Measurements from ENCODE around the gene CFL2.
"Not testable (repeated sequence)": the region's sequence is repeated elsewhere in the genome, so short reads cannot be mapped to it uniquely, and the experiment has no call there.

The CFL2 gene

DNA sequence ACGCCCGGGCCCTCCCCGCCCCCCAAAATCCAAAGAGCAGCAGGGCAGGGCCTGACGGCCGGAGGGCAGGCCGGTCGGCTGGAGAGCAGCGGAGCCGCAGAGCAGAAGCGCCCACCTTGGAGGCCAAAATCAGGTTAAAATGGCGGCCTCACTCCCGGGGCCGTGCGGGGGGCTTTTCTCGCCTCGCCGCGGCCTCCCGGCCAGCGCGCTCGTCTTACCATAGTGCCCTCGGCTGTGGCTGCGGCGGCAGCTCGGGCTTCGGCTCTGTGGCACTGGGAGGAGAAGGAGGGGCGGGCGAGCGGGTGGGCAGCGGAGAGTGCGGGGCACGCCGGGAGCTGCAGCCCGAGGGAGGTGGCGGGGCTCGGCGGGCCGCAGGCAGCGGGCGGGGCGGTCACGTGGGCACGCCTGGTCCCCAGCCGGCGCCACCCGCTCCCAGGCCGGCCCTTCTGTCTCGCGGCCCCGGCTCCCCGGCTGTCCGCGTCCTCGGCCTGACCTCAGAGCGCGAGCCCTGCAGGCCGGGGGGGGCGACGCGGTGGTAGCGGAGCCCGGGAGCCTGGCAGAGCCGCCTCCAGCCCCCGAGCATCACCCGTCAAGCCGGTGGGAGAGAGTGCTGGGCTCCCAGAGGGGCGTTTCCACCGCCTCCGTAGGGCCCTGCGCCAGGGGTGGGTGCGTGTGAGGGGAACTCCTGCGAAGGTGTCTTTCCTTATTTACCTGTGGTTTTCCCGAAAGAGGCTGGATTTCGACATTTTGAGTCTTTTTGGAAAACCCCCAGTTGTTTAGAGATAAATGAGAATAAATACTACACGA is at the start of gene CFL2:
TSS of gene CFL2 (minus strand) at position 274 of the 807 bp plus-strand sequence. CDS start at position 221, 53 bp downstream.
- peak; percentile 84 for DNase-seq

DNA sequence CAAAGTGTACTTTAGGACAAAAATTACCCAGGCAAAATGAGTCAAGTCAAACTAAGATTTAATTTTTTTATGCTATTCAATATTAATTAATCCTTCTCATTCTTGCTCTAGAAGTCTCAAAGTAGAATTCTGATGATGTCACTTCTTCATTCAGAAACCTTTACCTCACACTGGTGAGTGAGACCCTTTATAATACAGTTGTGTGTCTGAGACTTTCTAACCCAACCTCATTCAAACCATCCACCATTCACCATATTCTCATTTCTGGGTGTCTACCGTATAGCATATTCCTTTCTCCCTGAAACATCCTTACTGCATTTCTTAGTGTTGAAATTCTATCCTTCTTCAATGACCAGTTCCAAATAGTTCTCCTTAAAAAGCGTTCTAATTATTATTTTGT is 40.8 kb upstream of the CFL2 start:
- DNase-seq, result no peak

DNA sequence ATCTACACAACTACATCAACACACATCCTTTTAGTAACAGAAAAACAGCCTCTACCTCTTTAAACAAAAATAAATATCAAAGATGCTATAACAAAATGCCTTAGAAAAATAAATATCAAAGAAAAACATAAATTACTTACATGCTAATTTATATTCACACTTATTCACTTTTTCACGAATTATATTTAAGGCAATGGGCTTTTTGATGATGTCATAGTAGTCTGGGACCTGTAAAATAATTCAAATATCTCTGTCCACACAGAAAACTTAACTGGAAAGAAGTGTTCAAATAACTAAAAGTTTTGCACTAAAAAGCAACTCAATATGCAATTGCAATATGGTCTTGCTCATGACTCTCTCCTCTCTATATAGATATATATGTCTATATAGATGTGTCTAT is 40.3 kb upstream of the CFL2 start:
- DNase-seq, result no peak

DNA sequence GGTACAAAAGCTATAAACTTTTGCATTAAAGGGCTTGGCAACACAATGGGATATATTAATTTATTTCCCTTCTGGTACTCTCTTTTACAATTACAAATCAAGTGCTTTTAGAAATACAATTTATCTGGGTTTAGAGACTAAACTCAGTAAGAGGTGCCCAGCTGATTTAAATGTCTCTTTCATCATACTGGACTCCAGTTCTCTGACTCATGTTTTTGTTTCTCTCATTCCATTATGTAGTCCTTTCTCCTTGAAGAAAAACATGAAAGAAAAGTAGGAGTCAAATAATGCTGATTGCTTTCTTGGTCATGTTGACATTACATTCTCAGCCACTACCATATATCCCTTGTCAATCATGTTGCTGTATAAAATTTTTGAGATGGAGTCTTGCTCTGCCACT is 36.3 kb upstream of the CFL2 start:
- no peak for DNase-seq

DNA sequence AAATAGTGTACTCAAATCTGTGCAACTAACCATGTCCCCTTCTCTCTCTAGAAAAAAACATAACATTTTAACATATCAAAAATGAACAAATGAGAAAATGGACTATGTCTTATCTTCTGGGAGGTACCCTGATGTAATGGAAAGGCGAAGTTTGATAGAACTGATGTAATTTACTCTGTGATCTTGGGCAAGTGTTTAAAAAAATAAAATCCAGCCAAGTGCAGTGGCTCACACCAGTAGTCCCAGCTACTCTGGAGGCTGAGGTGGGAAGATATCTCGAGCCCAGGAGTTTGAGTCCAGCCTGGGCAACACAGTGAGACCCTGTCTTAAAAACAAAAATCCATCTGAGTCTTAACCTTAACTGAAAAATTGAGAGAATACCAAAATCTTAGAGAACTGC is 35.8 kb upstream of the CFL2 start:
- no peak for DNase-seq

DNA sequence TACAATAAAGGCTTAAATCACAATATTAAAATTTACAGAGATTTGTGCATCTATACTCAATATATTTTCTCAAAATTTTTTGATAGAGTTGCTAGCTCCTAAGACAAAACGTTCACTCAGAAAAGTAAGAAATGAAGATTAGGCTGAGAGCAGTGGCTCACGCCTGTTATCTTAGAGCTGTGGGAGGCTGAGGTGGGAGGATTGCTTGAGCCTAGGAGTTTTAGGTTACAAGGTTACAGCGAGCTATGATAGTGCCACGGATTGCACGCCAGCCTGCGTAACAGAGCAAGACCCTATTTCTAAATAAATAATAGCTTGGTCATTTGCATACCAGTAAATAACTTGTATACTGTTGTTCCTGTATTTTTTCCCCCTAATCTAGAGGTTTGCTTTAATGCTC is 35.0 kb upstream of the CFL2 start:
- DNase-seq, result no peak

DNA sequence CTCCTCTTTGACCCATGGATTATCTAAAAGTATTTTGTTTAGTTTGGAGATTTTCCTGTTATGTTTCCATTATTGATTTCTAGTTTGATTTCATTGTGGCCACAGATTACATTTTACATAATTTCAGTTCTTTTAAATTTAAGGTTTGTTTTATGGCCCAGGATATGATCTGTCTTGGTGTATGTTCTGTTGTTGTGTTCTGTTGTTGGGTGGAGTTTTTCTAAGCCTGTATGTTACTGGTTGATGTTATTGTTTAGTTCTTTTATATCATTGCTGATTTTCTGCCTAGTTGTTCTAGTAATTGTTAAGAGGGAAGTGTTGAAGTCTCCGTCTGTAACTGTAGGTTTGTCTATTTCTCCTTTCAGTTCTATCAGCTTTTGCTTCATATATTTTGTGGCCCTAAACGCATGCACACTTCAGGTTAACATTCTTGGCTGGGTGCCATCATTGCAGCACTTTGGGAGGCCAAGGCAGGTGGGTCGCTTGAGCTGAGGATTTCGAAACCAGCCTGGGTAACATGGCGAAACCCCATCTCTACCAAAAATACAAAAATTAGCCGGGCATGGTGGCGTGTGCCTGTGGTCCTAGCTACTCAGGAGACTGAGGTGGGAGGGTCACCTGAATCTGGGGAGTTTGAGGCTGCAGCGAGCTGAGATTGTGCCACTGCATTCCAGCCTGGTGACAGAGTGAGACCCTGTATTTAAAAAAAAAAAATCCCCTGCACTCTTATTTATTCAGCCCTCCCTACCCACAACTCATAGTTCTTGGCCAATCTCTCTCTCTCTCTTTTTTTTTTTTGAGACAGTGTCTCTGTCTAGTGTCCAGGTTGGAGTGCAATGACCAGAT is 28.1 kb upstream of the CFL2 start:
- DNase-seq, result no peak

DNA sequence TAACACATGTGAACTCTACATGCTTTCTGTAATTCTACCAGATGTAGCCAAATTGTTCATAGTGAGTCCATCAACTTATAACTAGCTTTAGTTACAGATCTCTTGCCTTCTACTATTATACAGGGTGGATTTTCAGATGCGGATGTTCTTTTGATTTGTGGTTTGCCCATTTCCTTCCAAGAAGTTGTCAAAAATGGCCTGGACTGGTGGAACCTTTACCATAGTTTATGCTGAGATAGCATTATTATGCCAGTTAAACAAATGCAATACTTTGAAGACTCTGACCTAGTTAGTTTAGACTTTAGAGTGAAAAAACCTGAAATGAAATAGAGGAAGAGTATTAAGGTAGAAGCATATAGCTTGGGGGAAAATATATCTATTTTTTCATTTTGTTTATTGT is 27.4 kb upstream of the CFL2 start:
- DNase-seq, result no peak

DNA sequence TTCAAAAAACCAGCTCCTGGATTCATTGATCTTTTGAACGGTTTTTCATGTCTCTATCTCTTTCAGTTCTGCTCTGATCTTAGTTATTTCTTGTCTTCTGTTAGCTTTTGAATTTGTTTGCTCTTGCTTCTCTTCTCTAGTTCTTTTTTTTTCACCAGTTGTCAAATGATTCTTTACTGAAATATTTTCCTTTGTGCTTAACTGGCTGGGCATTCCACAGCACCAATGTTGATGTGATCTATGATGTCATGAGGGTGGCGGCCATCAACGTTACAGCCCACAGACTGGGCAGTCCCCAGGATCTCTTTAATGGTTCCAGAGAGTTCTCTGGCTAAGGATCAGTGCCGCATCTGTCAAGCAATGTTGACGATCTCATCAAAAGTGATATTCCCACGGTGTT is 25.7 kb upstream of the CFL2 start:
- DNase-seq, result not testable (repeated sequence)

DNA sequence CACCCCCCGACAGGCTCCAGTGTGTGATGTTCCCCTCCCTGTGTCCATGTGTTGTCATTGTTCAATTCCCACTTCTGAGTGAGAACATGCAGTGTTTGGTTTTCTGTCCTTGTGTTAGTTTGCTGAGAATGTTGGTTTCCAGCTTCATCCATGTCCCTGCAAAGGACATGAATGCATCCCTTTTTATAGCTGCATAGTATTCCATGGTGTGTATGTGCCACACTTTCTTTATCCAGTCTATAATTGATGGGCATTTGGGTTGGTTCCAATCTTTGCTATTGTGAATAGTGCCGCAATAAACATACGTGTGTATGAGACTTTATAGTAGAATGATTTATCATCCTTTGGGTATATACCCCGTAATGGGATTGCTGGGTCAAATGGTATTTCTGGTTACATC is 22.7 kb upstream of the CFL2 start:
- not testable (repeated sequence) for DNase-seq

DNA sequence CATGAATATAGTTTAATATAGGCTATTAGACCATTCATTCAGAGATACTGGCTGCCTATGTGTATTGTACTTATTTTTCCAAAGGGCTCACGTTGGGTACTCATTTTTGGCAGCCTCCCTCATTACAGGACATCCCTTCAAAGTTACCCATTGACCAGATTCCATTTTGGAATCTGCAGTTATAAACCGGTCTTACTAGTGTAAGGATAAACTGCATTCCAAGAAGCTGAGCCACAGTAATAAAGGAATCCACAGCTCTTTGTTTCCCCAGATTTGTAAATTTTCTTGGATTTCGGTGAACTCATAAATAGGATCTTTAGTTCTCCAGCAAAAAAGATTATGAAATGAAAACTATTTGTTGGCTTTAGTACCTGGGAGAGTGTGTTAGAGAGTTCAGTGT is 18.9 kb upstream of the CFL2 start:
- no peak for DNase-seq

DNA sequence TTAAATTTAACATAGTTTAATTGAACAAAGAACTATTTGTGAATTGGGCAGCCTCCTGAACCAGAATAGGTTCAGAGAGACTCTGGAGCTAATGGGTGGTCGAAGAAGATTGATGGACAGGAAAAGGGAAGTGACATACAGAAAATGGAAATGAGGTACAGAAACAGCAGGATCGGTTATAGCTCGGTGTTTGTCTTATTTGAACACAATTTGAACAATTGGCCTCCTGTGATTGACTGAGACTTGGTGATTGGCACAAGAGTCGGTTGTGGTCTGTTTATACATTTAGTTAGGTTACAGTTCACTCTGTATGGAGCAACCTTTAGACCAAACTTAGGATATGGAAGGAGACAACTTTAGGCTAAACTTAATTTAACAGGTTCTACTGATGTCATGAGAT is 18.4 kb upstream of the CFL2 start:
- no peak for DNase-seq

DNA sequence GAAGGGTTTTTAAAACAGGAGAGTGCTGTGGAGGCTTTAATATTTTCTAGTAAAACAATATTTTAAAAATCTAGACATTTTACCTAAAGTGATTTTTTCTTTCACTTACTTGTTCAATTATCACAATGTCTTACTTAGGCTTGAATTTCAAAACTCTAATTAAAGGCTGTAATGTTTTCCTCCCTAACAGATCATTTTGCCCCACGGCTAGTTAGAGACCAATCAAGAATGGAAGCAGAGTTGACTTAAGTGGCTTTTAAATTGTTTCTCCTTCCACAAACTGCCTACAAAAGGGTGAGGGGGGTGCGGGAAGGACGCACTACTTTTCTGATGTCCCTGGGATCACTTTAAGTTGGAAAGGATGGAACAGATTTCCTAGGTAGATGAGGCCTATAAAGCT is 9.5 kb upstream of the CFL2 start:
- DNase-seq, result no peak

DNA sequence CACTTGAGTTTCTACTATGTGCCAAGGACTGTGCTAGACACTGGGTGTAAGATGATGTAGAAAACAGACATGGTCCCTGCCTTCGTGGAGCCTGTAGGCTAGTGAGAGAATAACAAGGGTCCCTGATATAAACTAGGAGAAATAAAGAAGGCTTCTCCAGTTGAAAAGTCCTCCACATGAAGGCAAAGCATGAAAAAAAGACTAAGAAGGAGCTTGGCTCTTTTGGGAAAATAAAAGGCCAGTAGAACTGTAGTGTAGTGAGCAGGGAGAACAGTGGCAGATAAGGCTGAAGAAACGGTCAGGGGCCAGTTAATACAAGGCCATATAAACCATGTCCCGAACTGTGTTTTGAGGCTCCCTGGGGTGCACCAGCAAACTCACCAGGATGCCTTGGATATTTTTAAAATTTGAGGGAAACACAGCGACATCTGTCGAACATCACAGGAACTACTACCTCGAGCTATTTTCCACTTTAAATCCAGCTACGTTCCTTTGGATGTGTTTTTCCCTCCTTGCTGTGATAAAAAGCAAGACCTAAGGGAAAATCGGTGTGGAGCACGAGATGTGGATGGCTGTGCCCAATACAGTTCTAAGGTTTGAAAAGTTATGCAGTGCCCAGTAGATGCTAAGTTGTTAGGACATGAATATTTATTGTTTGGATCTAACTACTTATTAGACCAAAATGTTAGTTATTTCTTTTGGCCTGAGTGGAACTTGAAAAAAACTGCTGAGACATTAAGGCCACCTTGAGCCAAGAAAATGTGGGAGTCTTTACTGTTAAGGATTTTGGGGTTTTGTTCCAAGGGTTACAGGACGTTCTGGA is 8.5 kb upstream of the CFL2 start:
- DNase-seq, result peak; percentile 47

DNA sequence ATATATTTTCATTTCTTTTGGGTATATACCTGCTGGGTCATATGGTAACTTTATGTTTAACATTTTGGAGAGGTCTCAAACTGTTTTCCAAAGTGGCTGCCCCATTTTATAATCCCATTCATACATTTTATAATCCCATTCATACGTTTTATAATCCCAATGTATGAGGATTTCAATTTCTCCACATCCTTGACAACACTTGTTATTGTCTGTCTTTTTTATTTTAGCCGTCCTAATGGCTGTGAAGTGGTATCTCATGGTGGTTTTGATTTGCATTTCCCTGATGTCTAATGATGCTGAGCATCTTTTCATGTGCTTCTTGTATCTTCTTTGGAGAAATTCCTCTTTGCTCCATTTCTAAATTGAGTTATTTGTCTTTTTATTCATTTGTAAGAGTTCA is 6.7 kb upstream of the CFL2 start:
- DNase-seq, result no peak

DNA sequence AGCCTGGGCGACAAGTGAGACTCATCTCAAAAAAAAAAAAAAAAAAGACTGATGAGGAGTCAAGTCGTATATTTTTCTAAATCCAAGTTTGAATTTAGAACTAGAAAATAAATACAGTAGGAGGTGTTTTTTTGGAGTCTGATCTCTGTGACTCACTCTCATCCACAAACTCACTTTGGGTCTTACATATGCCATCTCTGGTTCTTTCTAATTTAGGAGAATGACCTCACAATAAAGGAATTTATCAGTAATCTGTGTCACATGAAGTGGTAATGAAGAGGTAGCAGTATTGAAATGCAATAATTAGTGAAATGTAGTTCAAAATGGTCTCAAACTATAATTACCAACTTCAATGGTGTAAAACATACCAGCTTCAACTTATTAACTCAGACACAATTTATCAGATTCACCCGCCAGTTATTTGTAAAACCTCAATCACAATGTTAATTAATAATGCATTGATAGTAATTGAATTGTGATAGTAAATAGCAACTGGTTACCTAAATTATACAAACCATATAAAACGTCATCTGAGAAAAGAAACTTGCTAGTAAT is 4.4 kb upstream of the CFL2 start:
- no peak for DNase-seq

DNA sequence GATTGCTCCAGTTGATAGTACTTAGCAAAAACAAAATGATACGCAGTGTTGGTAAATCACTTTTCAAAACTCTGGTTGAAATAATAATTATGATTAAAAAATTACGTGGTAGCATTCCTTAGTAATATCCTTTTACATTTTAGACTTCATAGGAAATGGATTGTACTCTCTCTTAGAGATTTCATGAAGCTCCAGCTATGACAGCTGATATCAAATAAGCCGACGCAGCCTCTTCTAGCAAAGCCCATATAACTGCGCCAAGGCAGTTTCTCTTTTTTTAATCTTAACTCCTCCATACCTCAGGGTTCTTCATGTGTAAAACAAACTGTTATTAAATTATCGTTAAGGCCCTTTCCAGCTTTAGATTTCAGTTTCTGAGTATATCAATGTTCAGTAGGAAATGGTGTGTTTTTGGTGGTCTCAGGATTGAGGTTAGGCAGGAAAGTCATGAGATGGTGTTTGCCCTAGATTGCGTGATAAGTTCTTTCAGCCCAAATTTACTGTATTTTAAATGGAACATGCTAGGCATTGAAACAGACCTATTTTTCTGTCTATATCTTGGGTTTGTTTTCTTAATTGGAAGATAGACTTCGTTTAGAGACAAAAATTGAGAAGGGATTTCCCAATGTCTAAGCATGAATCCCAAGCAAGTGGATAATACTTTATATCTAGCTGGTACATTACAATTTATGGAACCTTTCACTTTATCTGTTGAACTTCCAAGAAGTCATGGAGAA is 902 bp upstream of the CFL2 start:
- no peak for DNase-seq

DNA sequence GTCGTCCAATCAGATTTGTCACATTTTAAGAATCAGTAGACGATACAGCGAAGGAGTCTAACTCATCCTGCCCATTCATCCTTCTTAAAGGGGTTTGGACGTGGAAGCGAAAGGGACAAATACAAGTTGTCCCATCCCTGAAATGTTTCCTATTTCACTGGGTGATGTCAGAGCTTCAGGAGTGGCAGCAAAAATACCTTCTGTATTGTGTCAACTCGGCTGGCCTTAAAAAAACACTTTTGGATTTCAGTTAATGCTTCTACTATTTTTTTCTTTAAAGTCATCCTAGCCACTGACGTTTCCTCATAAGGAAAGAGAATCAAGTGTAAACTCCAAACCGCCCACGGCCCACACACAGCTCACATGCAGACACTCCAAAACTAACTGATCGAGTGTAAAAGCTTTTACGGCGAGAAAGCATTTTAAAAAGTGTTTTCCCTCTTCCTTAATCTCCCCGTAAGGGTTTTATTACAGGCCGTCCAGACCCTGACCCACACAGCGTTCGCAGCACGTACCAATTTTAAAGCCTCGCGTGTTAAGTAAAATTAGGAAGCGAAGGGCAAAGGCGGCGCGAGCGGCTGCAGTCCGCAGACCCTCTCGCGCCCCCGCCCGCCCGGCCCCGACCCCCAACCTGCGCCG is 593 bp downstream of the CFL2 start:
- peak; percentile 26 for DNase-seq

DNA sequence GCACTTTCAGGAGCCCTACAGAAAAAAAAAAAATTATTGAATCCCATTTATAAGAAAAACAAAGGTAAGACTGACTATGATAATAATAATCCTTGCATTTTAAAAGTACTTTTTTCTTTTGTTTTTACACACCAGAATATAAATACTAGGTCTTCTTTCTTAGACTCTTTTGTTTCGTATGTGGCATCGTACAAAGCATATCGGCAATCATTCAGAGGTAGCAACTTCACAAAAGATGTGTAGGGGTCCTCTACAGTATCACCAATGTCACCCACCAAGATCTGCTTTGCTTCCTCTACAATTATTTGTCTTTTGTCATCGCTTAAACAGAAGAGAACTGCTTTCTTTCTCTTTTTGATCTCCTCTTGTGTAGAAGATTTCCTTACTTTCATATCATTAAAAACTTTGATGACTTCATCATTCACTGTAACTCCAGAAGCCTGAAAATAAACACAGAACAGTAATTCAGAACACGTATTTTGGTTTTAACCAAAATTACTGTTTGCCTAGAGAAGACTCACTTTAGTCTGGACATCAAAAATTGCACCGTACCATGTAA is 1.2 kb downstream of the CFL2 start:
- no peak for DNase-seq

DNA sequence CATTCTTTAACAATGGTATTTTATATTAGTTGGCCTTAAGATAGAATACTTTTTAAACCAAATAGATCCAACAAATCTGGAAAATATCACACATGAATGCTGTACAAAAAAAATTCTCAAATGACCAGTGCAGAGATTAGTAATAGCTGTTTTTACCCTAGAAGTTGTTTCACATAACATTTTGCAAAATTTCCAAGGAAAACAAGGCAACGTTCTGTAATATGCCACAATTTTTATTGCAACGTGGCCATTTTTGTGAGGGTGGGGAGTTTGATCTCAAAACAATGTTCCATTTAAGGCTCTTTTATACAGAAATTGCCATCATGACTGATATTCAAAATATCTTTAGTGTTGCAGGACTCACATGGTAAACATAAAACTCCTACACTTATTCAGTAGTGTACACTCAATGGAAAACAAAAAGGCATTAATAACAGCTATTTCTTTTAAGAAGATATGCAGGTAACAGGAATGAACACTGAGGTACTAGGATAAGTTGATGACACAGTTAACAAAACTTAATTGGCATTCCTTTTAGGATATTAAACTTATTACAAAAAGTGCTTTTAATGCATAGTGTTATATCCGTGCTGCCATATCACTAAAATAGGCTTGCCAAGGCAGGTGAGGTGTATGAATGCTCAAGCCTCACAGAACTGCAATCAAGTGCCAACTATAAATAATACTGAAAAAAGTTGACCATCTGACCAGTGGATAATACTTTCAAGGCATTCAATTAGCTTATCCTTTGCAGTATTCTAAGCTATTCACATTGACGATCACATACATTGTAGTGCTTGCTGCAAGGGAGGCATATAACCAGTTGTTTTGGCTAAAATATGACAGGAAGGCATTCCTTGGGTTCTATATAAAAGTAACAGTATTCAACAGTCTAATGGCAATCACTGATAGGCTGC is 2.3 kb downstream of the CFL2 start:
- no peak for DNase-seq
